NCI-H187 treated with DMSO at 0.1 percent for 48 hours (cell line): ENCODE results near the gene SLC23A3.

ENCODE experiments used
- DNase-seq: peaks from one replicate; lab custom pipeline; 2025; lab: John Stamatoyannopoulos, UW

The SLC23A3 gene

GRCh38 chr2:219169930-219170654 lies at the start of gene SLC23A3:
TSS of gene SLC23A3 (minus strand) at chr2:219170029. CDS start at chr2:219169984, 45 bp downstream.
- DNase-seq = no peak

- DNase-seq = peak; percentile 12
Measured at GRCh38 chr2:219218732-219219701, 49.2 kb upstream of the SLC23A3 start, which contains the start of gene ABCB6. TSS of gene ABCB6 (minus strand) at chr2:219218958. CDS start at chr2:219218673, 285 bp downstream.

GRCh38 chr2:219218217-219218731 lies 48.4 kb upstream of the SLC23A3 start:
- no peak for DNase-seq

- DNase-seq = no peak
Measured at GRCh38 chr2:219216535-219216915, 46.7 kb upstream of the SLC23A3 start.

- no peak for DNase-seq
Measured at GRCh38 chr2:219215871-219216534, 46.2 kb upstream of the SLC23A3 start.

- DNase-seq = no peak
Measured at GRCh38 chr2:219214786-219215185, 45.0 kb upstream of the SLC23A3 start.

GRCh38 chr2:219214141-219214540 lies 44.3 kb upstream of the SLC23A3 start:
- DNase-seq = no peak

GRCh38 chr2:219213486-219214071 lies 43.8 kb upstream of the SLC23A3 start:
- DNase-seq = no peak

GRCh38 chr2:219213026-219213415 lies 43.2 kb upstream of the SLC23A3 start:
- no peak for DNase-seq

GRCh38 chr2:219210886-219211362 lies 41.1 kb upstream of the SLC23A3 start:
- DNase-seq = no peak

GRCh38 chr2:219210196-219210885 lies 40.5 kb upstream of the SLC23A3 start:
- DNase-seq = no peak

- no peak for DNase-seq
Measured at GRCh38 chr2:219209236-219210195, 39.7 kb upstream of the SLC23A3 start.

GRCh38 chr2:219207884-219208740 lies 38.3 kb upstream of the SLC23A3 start:
- no peak for DNase-seq

GRCh38 chr2:219207134-219207883 lies 37.5 kb upstream of the SLC23A3 start:
- no peak for DNase-seq

GRCh38 chr2:219206328-219207133 lies 36.7 kb upstream of the SLC23A3 start, which contains the start of gene ZFAND2B:
TSS of gene ZFAND2B (plus strand) at chr2:219206782. CDS start at chr2:219206988, 206 bp downstream.
- peak; percentile 7 for DNase-seq

GRCh38 chr2:219205981-219206327 lies 36.1 kb upstream of the SLC23A3 start:
- no peak for DNase-seq

GRCh38 chr2:219205165-219205538 lies 35.3 kb upstream of the SLC23A3 start:
- DNase-seq = no peak
